ENCODE data around the gene DHX9.

The DHX9 gene

GRCh38 chr1:182855911-182856310 is 16.8 kb downstream of the DHX9 start:
- Histone ChIP-seq H3K36me3 (ENCODE audit: insufficient read depth, low read length) (peaks cover 75% of the 10 kb centered on the region), H3K4me1 (ENCODE audit: insufficient read depth, low read length) (no peaks in the 10 kb centered on the region), H3K9ac (ENCODE audit: low read depth, low read length) (no peak overlapping the region), H3K9me3 (ENCODE audit: control insufficient read depth, insufficient read depth, low read length) (no peaks in the 10 kb centered on the region)

- H3K36me3 ChIP-seq (ENCODE audit: insufficient read depth, low read length): peaks cover 77% of the 10 kb centered on the region
- H3K9me3 ChIP-seq (ENCODE audit: control insufficient read depth, insufficient read depth, low read length): no peaks in the 10 kb centered on the region
- no peaks in the 10 kb centered on the region for H3K4me1 ChIP-seq (ENCODE audit: insufficient read depth, low read length)
- H3K9ac ChIP-seq (ENCODE audit: low read depth, low read length): no peak overlapping the region
Observed at GRCh38 chr1:182857212-182857611, 18.1 kb downstream of the DHX9 start.

- Histone ChIP-seq H3K9ac (ENCODE audit: low read depth, low read length) (no peak overlapping the region), H3K36me3 (ENCODE audit: insufficient read depth, low read length) (peaks cover 72% of the 10 kb centered on the region), H3K4me1 (ENCODE audit: insufficient read depth, low read length) (no peaks in the 10 kb centered on the region), H3K9me3 (ENCODE audit: control insufficient read depth, insufficient read depth, low read length) (no peaks in the 10 kb centered on the region)
Observed at GRCh38 chr1:182860658-182861057, 21.5 kb downstream of the DHX9 start.

GRCh38 chr1:182861994-182862393 is 22.8 kb downstream of the DHX9 start:
- no peaks in the 10 kb centered on the region for H3K9me3 ChIP-seq (ENCODE audit: control insufficient read depth, insufficient read depth, low read length)
- H3K36me3 ChIP-seq (ENCODE audit: insufficient read depth, low read length): peaks cover 67% of the 10 kb centered on the region
- H3K4me1 ChIP-seq (ENCODE audit: insufficient read depth, low read length): no peaks in the 10 kb centered on the region
- no peak overlapping the region for H3K9ac ChIP-seq (ENCODE audit: low read depth, low read length)

GRCh38 chr1:182862827-182863226 is 23.7 kb downstream of the DHX9 start:
- H3K9ac ChIP-seq (ENCODE audit: low read depth, low read length): no peak overlapping the region
- no peaks in the 10 kb centered on the region for H3K4me1 ChIP-seq (ENCODE audit: insufficient read depth, low read length)
- H3K9me3 ChIP-seq (ENCODE audit: control insufficient read depth, insufficient read depth, low read length): no peaks in the 10 kb centered on the region
- peaks cover 73% of the 10 kb centered on the region for H3K36me3 ChIP-seq (ENCODE audit: insufficient read depth, low read length)

GRCh38 chr1:182863940-182864339 is 24.8 kb downstream of the DHX9 start:
- Histone ChIP-seq H3K9me3 (ENCODE audit: control insufficient read depth, insufficient read depth, low read length) (no peaks in the 10 kb centered on the region), H3K9ac (ENCODE audit: low read depth, low read length) (no peak overlapping the region), H3K36me3 (ENCODE audit: insufficient read depth, low read length) (peaks cover 68% of the 10 kb centered on the region), H3K4me1 (ENCODE audit: insufficient read depth, low read length) (no peaks in the 10 kb centered on the region)

- H3K4me1 ChIP-seq (ENCODE audit: insufficient read depth, low read length): no peaks in the 10 kb centered on the region
- no peak overlapping the region for H3K9ac ChIP-seq (ENCODE audit: low read depth, low read length)
- peaks cover 52% of the 10 kb centered on the region for H3K36me3 ChIP-seq (ENCODE audit: insufficient read depth, low read length)
- H3K9me3 ChIP-seq (ENCODE audit: control insufficient read depth, insufficient read depth, low read length): no peaks in the 10 kb centered on the region
Observed at GRCh38 chr1:182867861-182868260, 28.7 kb downstream of the DHX9 start.

GRCh38 chr1:182869241-182869666 is 30.1 kb downstream of the DHX9 start:
- no peak overlapping the region for H3K9ac ChIP-seq (ENCODE audit: low read depth, low read length)
- no peaks in the 10 kb centered on the region for H3K9me3 ChIP-seq (ENCODE audit: control insufficient read depth, insufficient read depth, low read length)
- H3K36me3 ChIP-seq (ENCODE audit: insufficient read depth, low read length): peaks cover 59% of the 10 kb centered on the region
- no peaks in the 10 kb centered on the region for H3K4me1 ChIP-seq (ENCODE audit: insufficient read depth, low read length)

- H3K9ac ChIP-seq (ENCODE audit: low read depth, low read length): no peak overlapping the region
- H3K9me3 ChIP-seq (ENCODE audit: control insufficient read depth, insufficient read depth, low read length): no peaks in the 10 kb centered on the region
- no peaks in the 10 kb centered on the region for H3K4me1 ChIP-seq (ENCODE audit: insufficient read depth, low read length)
- H3K36me3 ChIP-seq (ENCODE audit: insufficient read depth, low read length): peaks cover 66% of the 10 kb centered on the region
Observed at GRCh38 chr1:182872881-182873280, 33.7 kb downstream of the DHX9 start.

- H3K9me3 ChIP-seq (ENCODE audit: control insufficient read depth, insufficient read depth, low read length): no peaks in the 10 kb centered on the region
- peaks cover 71% of the 10 kb centered on the region for H3K36me3 ChIP-seq (ENCODE audit: insufficient read depth, low read length)
- no peak overlapping the region for H3K9ac ChIP-seq (ENCODE audit: low read depth, low read length)
- H3K4me1 ChIP-seq (ENCODE audit: insufficient read depth, low read length): no peaks in the 10 kb centered on the region
Observed at GRCh38 chr1:182875889-182876288, 36.7 kb downstream of the DHX9 start.

GRCh38 chr1:182877331-182877730 is 38.2 kb downstream of the DHX9 start:
- Histone ChIP-seq H3K4me1 (ENCODE audit: insufficient read depth, low read length) (no peaks in the 10 kb centered on the region), H3K9ac (ENCODE audit: low read depth, low read length) (no peak overlapping the region), H3K36me3 (ENCODE audit: insufficient read depth, low read length) (peaks cover 75% of the 10 kb centered on the region), H3K9me3 (ENCODE audit: control insufficient read depth, insufficient read depth, low read length) (no peaks in the 10 kb centered on the region)

- Histone ChIP-seq H3K9ac (ENCODE audit: low read depth, low read length) (no peak overlapping the region), H3K36me3 (ENCODE audit: insufficient read depth, low read length) (peaks cover 75% of the 10 kb centered on the region), H3K9me3 (ENCODE audit: control insufficient read depth, insufficient read depth, low read length) (no peaks in the 10 kb centered on the region), H3K4me1 (ENCODE audit: insufficient read depth, low read length) (no peaks in the 10 kb centered on the region)
Observed at GRCh38 chr1:182877842-182878241, 38.7 kb downstream of the DHX9 start.

GRCh38 chr1:182884872-182885271 is 45.7 kb downstream of the DHX9 start:
- Histone ChIP-seq H3K9ac (ENCODE audit: low read depth, low read length) (no peak overlapping the region), H3K4me1 (ENCODE audit: insufficient read depth, low read length) (no peaks in the 10 kb centered on the region), H3K36me3 (ENCODE audit: insufficient read depth, low read length) (peaks cover 45% of the 10 kb centered on the region), H3K9me3 (ENCODE audit: control insufficient read depth, insufficient read depth, low read length) (no peaks in the 10 kb centered on the region)

- H3K9ac ChIP-seq (ENCODE audit: low read depth, low read length): no peak overlapping the region
- no peaks in the 10 kb centered on the region for H3K9me3 ChIP-seq (ENCODE audit: control insufficient read depth, insufficient read depth, low read length)
- peaks cover 39% of the 10 kb centered on the region for H3K36me3 ChIP-seq (ENCODE audit: insufficient read depth, low read length)
- no peaks in the 10 kb centered on the region for H3K4me1 ChIP-seq (ENCODE audit: insufficient read depth, low read length)
Observed at GRCh38 chr1:182885591-182885990, 46.4 kb downstream of the DHX9 start.

GRCh38 chr1:182886985-182887384 is 47.8 kb downstream of the DHX9 start:
- Histone ChIP-seq H3K4me1 (ENCODE audit: insufficient read depth, low read length) (no peaks in the 10 kb centered on the region), H3K9me3 (ENCODE audit: control insufficient read depth, insufficient read depth, low read length) (no peaks in the 10 kb centered on the region), H3K9ac (ENCODE audit: low read depth, low read length) (no peak overlapping the region), H3K36me3 (ENCODE audit: insufficient read depth, low read length) (peaks cover 30% of the 10 kb centered on the region)

All from ES-I3 (cell line).